Measurements from ENCODE around the gene CFAP77. TPM values are rescaled to one million over a fixed set of nuclear protein-coding genes. Genes with fewer than 3 reads are reported as not detected.
A peak's percentile ranks its signal among the peaks of the same experiment; 100 is the strongest.
"Not testable (repeated sequence)": the region's sequence is repeated elsewhere in the genome, so short reads cannot be mapped to it uniquely, and the experiment has no call there.

Gene CFAP77
- not detected in 2 replicates for total RNA-seq

DNA sequence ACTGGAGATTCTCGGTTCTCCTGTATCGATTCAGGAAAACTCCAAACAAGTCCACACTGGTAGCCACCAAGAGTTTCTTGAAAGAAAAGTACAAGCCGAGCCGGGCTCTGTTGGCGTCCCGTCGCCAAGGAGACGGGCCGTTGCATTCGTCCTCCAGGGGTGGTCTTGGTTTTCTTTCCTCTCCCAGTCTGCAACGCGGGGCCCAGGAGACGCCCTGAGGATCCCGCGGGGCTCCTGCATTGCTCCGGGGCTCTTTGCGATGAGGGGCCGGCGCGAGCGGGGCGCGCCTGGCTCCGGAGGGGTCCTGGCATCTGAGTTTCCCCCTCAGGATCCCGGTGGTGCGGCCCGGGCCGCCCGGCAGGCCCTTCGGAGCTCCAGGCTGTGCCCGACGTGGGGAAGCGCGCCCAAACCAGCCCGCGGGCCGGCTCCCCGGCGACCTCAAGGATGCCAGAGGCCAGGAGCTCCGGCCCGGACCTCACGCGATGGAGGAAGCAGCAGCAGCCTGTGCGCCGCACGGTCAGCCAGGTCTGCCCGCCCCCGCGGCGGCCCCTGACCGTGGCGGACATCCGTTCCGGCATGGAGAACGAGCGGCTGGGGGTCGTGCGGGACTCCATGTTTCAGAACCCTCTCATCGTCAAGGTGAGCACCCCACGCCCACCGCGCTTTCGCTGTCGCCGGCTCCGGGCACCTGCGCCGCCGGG lies at the start of gene CFAP77:
TSS of gene CFAP77 (plus strand) at position 384 of the 701 bp plus-strand sequence. CDS start at position 445, 61 bp downstream.
- intact Hi-C loops (cut with micrococcal nuclease) = loop anchor here (1.0 to 10.0 kb wide), 5 partner anchors 77 to 1752 kb away; partner anchors contain the start of gene RNU6ATAC
- H3K4me3 Mint-ChIP-seq = peak within 1 kb of the TSS; percentile 56
- no peak for DNase-seq (ENCODE audit: low spot score)
- peak within 1 kb of the TSS; percentile 31 for H3K27ac Mint-ChIP-seq
- H3K4me1 Mint-ChIP-seq (ENCODE audit: low read depth) = peaks cover 40% of the 10 kb centered on the region
- peaks cover 44% of the 10 kb centered on the region for H3K27me3 Mint-ChIP-seq (ENCODE audit: insufficient read depth)
- H3K36me3 Mint-ChIP-seq (ENCODE audit: low read depth) = peaks cover 5% of the 10 kb centered on the region
- no peaks in the 10 kb centered on the region for H3K9me3 Mint-ChIP-seq

DNA sequence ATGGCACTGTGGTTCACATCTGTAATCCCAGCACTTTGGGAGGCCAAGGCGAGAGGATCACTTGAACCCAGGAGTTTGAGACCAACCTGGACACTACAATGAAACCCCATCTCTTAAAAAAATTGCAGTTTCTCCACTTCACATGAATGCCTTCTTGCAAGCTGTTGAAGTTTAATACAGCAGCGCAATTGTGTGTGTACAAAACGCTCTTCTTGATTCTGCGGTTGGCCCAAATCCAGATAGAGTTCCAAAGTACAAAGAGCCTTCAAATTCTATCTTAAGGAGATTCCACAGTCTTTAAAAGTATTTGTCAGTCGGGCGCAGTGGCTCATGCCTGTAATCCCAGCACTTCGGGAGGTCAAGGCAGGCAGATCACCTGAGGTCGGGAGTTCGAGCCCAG lies 45.9 kb upstream of the CFAP77 start:
- intact Hi-C loops (cut with micrococcal nuclease) = no loop called here
- no peak for DNase-seq (ENCODE audit: low spot score)
- no peaks in the 10 kb centered on the region for H3K36me3 Mint-ChIP-seq (ENCODE audit: low read depth)
- H3K4me3 Mint-ChIP-seq = no peak overlapping the region
- H3K4me1 Mint-ChIP-seq (ENCODE audit: low read depth) = peaks cover 1% of the 10 kb centered on the region
- no peak overlapping the region for H3K27ac Mint-ChIP-seq
- H3K9me3 Mint-ChIP-seq = no peaks in the 10 kb centered on the region
- H3K27me3 Mint-ChIP-seq (ENCODE audit: insufficient read depth) = no peaks in the 10 kb centered on the region

DNA sequence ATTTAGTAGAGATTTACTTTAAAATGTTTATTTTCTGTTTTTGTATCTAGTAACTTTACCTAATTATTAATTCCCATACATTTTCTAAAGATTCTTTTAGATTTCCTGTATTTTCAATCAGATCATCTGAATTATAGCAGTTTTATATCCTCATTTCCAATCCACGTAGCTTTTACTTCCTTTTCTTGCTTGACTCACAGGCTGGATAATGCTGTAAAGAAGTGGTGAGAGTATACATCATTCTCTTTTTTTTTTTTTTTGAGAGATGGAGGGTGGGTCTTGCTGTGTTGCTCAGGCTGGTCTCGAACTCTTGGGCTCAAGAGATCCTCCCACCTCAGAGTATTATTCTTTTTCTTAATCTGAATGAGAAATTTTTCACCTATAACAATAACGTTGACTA lies 44.0 kb upstream of the CFAP77 start:
- no peaks in the 10 kb centered on the region for H3K36me3 Mint-ChIP-seq (ENCODE audit: low read depth)
- H3K4me1 Mint-ChIP-seq (ENCODE audit: low read depth) = no peaks in the 10 kb centered on the region
- H3K4me3 Mint-ChIP-seq = no peak overlapping the region
- no peaks in the 10 kb centered on the region for H3K27me3 Mint-ChIP-seq (ENCODE audit: insufficient read depth)
- no peaks in the 10 kb centered on the region for H3K9me3 Mint-ChIP-seq
- no peak overlapping the region for H3K27ac Mint-ChIP-seq
- intact Hi-C loops (cut with micrococcal nuclease) = no loop called here
- DNase-seq (ENCODE audit: low spot score) = no peak

DNA sequence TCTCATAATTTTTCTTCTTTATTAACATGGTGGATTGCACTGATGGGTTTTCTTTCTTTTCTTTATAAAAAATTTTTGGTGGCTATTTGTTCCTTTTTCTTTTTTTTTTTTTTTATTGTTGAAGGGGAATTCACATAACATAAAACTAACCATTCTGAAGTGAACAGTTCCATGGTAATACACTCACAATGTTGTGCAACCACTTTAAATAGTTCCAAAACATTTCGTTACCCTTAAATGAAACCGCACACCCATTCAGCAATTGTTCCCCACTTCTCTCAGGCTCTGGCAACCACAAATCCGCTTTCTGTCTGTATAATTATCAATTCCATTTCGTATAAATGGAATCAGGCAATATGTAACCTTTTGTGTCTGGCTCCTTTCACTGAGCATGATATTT lies 43.5 kb upstream of the CFAP77 start:
- Mint-ChIP-seq H3K27me3 (ENCODE audit: insufficient read depth) (no peaks in the 10 kb centered on the region), H3K27ac (no peak overlapping the region), H3K4me3 (no peak overlapping the region), H3K36me3 (ENCODE audit: low read depth) (no peaks in the 10 kb centered on the region), H3K4me1 (ENCODE audit: low read depth) (no peaks in the 10 kb centered on the region), H3K9me3 (no peaks in the 10 kb centered on the region)
- DNase-seq (ENCODE audit: low spot score) = no peak
- intact Hi-C loops (cut with micrococcal nuclease) = no loop called here

DNA sequence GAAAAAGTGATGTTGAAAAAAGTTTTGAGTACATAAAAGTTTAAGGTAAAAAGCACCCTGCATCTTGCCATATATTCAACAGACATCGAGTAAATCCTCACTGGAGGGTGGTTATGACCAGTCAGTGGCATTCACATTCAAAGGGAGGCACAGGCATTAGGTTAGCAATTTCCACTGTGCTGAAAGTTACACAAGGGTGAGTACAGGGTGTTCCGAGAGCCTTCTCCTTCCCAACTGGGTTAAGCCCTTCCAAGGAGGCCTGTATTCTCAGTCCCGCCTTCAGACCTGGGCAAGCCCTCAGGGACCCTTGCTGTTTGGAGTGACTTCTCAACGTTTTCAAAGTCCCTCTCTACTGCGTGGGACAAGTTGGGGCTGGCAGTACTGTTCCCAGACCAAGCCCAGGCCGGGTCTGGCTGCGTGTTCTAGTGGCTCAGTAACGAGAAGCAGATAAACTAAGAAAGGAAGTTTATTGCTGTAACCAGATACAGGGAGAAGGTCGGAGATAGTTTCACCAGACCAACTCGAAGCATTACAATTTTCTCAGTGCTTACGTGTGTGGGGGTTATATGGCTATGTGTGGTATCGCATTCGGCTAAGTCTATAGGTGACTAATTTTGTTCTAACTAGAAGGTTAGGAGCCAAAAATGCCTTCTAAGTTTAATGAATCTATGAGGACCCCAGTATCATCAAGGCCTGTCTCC lies 42.2 kb upstream of the CFAP77 start:
- Mint-ChIP-seq H3K27me3 (ENCODE audit: insufficient read depth) (no peaks in the 10 kb centered on the region), H3K36me3 (ENCODE audit: low read depth) (peaks cover 5% of the 10 kb centered on the region), H3K4me1 (ENCODE audit: low read depth) (peaks cover 8% of the 10 kb centered on the region), H3K9me3 (no peaks in the 10 kb centered on the region), H3K27ac (no peak overlapping the region), H3K4me3 (no peak overlapping the region)
- intact Hi-C loops (cut with micrococcal nuclease) = no loop called here
- DNase-seq (ENCODE audit: low spot score) = no peak

DNA sequence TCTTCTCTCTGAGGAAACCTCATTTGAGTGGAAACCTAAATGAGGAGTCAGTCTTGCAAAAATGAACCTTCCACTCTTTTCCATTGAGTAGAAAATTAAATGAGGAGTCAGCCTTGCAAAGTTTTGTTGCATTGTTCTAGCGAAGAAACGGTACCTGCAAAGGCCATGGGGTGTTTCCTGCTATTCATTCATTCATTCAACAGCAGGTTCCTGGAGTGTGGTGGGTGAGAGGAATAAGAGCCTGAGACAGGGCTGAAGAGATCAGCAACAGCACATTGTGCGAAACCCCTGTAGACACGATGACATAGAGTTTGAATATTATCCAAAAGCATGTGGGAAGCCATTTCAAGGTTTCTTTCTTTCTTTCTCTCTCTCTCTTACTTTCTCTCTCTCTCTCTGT lies 40.6 kb upstream of the CFAP77 start:
- Mint-ChIP-seq H3K27ac (no peak overlapping the region), H3K4me3 (no peak overlapping the region), H3K9me3 (no peaks in the 10 kb centered on the region), H3K36me3 (ENCODE audit: low read depth) (peaks cover 8% of the 10 kb centered on the region), H3K4me1 (ENCODE audit: low read depth) (peaks cover 18% of the 10 kb centered on the region), H3K27me3 (ENCODE audit: insufficient read depth) (no peaks in the 10 kb centered on the region)
- no peak for DNase-seq (ENCODE audit: low spot score)
- intact Hi-C loops (cut with micrococcal nuclease) = no loop called here

DNA sequence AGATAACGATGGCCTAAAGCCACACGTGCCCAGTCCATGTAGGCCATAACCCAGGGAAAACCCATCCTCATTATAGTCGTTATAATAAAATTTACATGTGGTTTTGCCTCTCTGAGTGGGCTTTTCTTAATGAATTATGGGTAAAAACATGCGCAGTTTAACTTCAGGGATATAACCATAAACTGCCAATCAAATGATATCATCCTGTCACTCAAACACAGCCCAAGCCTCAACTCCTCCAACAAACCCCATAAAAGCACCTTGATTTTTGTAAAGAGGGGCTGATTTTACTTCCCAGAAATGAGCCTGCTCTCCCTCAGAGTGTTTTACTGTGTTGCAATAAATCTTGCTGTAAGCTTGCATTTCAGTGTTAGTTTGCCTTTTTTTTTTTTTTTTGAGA lies 39.4 kb upstream of the CFAP77 start:
- no peak for DNase-seq (ENCODE audit: low spot score)
- Mint-ChIP-seq H3K4me3 (no peak overlapping the region), H3K4me1 (ENCODE audit: low read depth) (peaks cover 18% of the 10 kb centered on the region), H3K27me3 (ENCODE audit: insufficient read depth) (no peaks in the 10 kb centered on the region), H3K9me3 (no peaks in the 10 kb centered on the region), H3K36me3 (ENCODE audit: low read depth) (peaks cover 8% of the 10 kb centered on the region), H3K27ac (no peak overlapping the region)
- intact Hi-C loops (cut with micrococcal nuclease) = no loop called here

DNA sequence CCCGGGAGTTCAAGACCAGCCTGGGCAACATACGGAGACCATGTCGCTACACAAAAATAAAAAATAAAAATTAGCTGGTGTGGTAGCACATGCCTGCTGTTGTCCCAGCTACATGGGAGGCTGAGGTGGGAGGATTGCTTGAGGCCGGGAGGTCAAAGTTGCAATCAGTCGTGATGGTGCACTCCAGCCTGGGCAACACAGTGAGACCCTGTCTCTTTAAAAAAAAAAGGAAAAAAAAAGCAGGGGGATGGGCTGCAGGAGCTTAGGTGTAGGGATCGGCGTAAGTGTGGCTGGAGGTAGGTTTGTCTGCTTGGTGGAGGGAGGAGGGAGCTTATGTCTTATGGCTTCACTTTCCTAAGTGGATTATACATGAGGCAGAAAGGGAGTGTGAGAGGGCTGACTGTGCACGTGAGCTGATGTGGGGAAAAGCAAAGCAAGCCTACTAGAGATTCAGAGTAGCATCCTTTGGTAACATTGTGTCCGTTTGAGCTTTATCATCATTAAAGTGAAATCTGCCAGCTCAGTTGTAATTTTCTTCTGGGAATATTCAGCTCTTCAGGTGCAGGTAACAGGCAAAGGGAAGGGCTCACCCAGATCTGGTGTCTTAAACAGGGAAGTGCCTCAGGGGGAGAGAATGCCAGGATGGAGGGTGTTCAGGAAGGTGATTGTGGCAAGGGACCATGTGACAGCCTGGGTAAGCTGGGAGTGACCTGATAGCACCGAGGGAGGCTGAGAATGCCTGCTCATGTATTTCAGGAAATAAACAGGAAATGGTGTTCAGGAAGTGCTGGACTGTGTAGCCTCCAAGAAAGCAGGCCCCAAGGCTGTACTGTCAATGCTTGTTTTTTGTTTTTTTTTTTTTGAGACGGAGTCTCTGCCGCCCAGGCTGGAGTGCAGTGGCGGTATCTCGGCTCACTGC lies 37.6 kb upstream of the CFAP77 start:
- H3K4me3 Mint-ChIP-seq = peak overlapping the region; percentile 61
- no peaks in the 10 kb centered on the region for H3K27me3 Mint-ChIP-seq (ENCODE audit: insufficient read depth)
- no peaks in the 10 kb centered on the region for H3K9me3 Mint-ChIP-seq
- intact Hi-C loops (cut with micrococcal nuclease) = loop anchor here (2.0 kb wide), 1 partner anchor 18 kb away; the partner anchor contains the start of gene SETX
- peaks cover 18% of the 10 kb centered on the region for H3K4me1 Mint-ChIP-seq (ENCODE audit: low read depth)
- no peak for DNase-seq (ENCODE audit: low spot score)
- H3K36me3 Mint-ChIP-seq (ENCODE audit: low read depth) = peaks cover 17% of the 10 kb centered on the region
- H3K27ac Mint-ChIP-seq = peak overlapping the region; percentile 72

DNA sequence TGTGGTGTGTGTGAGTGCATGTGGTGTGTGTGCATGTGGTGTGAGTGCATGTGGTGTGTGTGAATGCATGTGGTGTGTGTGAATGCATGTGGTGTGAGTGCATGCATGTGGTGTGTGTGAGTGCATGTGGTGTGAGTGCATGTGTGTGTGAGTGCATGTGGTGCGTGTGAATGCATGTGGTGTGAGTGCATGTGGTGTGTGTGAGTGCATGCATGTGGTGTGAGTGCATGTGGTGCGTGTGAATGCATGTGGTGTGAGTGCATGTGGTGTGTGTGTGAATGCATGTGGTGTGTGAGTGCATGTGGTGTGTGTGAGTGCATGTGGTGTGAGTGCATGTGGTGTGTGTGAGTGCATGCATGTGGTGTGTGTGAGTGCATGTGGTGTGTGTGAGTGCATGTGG lies 32.2 kb upstream of the CFAP77 start:
- H3K4me3 Mint-ChIP-seq; H3K27me3 Mint-ChIP-seq (ENCODE audit: insufficient read depth); H3K27ac Mint-ChIP-seq; DNase-seq (ENCODE audit: low spot score); H3K9me3 Mint-ChIP-seq; intact Hi-C loops (cut with micrococcal nuclease): not testable (repeated sequence)
- Mint-ChIP-seq H3K36me3 (ENCODE audit: low read depth) (peaks cover 31% of the 10 kb centered on the region), H3K4me1 (ENCODE audit: low read depth) (peaks cover 21% of the 10 kb centered on the region)

DNA sequence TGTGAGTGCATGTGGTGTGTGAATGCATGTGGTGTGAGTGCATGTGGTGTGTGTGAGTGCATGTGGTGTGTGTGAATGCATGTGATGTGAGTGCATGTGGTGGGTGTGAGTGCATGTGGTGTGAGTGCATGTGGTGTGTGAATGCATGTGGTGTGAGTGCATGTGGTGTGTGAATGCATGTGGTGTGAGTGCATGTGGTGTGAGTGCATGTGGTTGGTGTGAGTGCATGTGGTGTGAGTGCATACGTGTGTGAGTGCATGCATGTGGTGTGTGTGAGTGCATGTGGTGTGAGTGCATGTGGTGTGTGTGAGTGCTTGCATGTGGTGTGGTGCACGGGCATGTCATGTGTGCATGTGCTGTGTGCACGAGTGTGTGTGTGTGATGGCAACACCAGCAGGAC lies 31.6 kb upstream of the CFAP77 start:
- H3K27ac Mint-ChIP-seq; intact Hi-C loops (cut with micrococcal nuclease); H3K9me3 Mint-ChIP-seq; DNase-seq (ENCODE audit: low spot score); H3K4me3 Mint-ChIP-seq; H3K27me3 Mint-ChIP-seq (ENCODE audit: insufficient read depth): not testable (repeated sequence)
- H3K36me3 Mint-ChIP-seq (ENCODE audit: low read depth) = peaks cover 32% of the 10 kb centered on the region
- peaks cover 20% of the 10 kb centered on the region for H3K4me1 Mint-ChIP-seq (ENCODE audit: low read depth)

DNA sequence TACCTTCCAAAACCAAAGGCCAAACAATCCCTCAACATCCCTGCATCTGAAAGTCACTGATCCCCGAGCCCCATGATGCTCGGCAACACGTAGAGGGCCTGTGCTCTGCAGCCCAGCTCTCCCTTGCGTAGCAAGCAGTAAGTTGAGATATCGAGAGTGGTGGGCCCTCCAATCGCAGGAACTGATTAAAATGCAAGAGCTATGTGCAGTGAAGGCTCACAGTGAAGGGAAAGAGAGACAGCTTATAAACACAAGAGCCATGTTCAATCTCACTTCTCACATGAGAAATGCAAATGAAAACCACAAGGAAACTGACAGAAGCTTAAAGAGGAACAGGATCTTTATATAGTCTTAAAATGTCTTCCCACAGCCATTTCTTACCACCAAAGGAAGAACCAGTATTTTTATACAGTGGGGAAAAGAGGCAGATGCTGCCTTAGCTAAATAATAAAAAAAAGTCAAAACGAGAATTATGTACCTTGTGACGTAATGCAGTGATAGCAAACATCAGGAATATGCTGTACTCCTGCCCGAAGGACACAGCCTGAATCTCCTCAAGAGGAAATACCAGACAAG lies 28.0 kb upstream of the CFAP77 start:
- no peak for DNase-seq (ENCODE audit: low spot score)
- H3K4me3 Mint-ChIP-seq = no peak overlapping the region
- H3K27me3 Mint-ChIP-seq (ENCODE audit: insufficient read depth) = no peaks in the 10 kb centered on the region

DNA sequence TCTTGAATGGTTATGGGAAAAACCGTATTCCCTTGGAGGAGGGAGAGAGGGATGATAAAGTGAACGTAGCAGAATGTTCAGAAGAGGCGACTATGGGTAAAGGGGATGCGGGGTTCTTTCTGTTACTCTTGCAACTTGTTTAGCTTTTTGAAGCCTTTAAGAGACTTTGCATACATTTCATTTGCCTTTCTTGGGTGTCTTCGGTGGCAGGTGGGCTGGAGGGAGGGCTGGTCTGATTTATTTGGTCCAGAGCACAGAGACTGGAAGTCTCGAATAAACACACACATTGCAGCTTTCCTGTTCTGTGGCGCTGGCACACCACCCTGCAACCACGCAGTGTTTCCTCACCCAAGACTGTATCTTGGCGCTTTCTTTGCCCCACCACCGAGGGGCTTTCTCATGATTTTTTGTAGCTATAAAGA lies 26.5 kb upstream of the CFAP77 start:
- H3K36me3 Mint-ChIP-seq (ENCODE audit: low read depth) = peaks cover 55% of the 10 kb centered on the region
- H3K4me1 Mint-ChIP-seq (ENCODE audit: low read depth) = peaks cover 35% of the 10 kb centered on the region
- DNase-seq (ENCODE audit: low spot score) = no peak
- intact Hi-C loops (cut with micrococcal nuclease) = no loop called here
- H3K4me3 Mint-ChIP-seq = no peak overlapping the region
- no peaks in the 10 kb centered on the region for H3K9me3 Mint-ChIP-seq
- H3K27me3 Mint-ChIP-seq (ENCODE audit: insufficient read depth) = no peaks in the 10 kb centered on the region
- no peak overlapping the region for H3K27ac Mint-ChIP-seq

More for the DNA sequence above, 28.0 kb upstream of the CFAP77 start:
- intact Hi-C loops (cut with micrococcal nuclease) = no loop called here
- no peak overlapping the region for H3K27ac Mint-ChIP-seq
- no peaks in the 10 kb centered on the region for H3K9me3 Mint-ChIP-seq
- H3K4me1 Mint-ChIP-seq (ENCODE audit: low read depth) = peaks cover 35% of the 10 kb centered on the region
- H3K36me3 Mint-ChIP-seq (ENCODE audit: low read depth) = peaks cover 47% of the 10 kb centered on the region
